GM18508 (cell line): Measurements from ENCODE around the gene CRIP2.

Experiments used
- ATAC-seq: cut with Tn5 transposase; IDR thresholded peaks from one replicate; pipeline ENCODE4 v1.9.1; 2021; ENCODE audit warnings: moderate number of reproducible peaks; ENCODE audit not compliant: insufficient read depth, unreplicated experiment

CRIP2 gene

GRCh38 chr14:105442834-105443233 lies 31.8 kb upstream of the CRIP2 start:
- no peak for ATAC-seq

GRCh38 chr14:105444859-105445258 lies 29.8 kb upstream of the CRIP2 start:
- ATAC-seq: no peak

- ATAC-seq: no peak
Measured at GRCh38 chr14:105445290-105445689, 29.3 kb upstream of the CRIP2 start.

GRCh38 chr14:105445901-105446845 lies 28.4 kb upstream of the CRIP2 start:
- no peak for ATAC-seq

- no peak for ATAC-seq
Measured at GRCh38 chr14:105446971-105447370, 27.6 kb upstream of the CRIP2 start.

- no peak for ATAC-seq
Measured at GRCh38 chr14:105447651-105448640, 26.7 kb upstream of the CRIP2 start.

- ATAC-seq: no peak
Measured at GRCh38 chr14:105448706-105449111, 25.9 kb upstream of the CRIP2 start.

GRCh38 chr14:105449276-105450122 lies 25.1 kb upstream of the CRIP2 start:
- ATAC-seq: no peak

GRCh38 chr14:105450123-105450505 lies 24.5 kb upstream of the CRIP2 start:
- no peak for ATAC-seq

GRCh38 chr14:105450864-105451720 lies 23.5 kb upstream of the CRIP2 start:
- ATAC-seq: no peak

GRCh38 chr14:105452963-105453362 lies 21.7 kb upstream of the CRIP2 start:
- ATAC-seq: no peak

- no peak for ATAC-seq
Measured at GRCh38 chr14:105453847-105454246, 20.8 kb upstream of the CRIP2 start.

- no peak for ATAC-seq
Measured at GRCh38 chr14:105455086-105455640, 19.5 kb upstream of the CRIP2 start.

- ATAC-seq: no peak
Measured at GRCh38 chr14:105455766-105456660, 18.6 kb upstream of the CRIP2 start.

GRCh38 chr14:105456736-105457617 lies 17.6 kb upstream of the CRIP2 start:
- ATAC-seq: no peak

- no peak for ATAC-seq
Measured at GRCh38 chr14:105458010-105458409, 16.6 kb upstream of the CRIP2 start.

- no peak for ATAC-seq
Measured at GRCh38 chr14:105458571-105458970, 16.1 kb upstream of the CRIP2 start.
